HG02588 (cell line): ENCODE measurements around the gene SAP30BP.

ENCODE experiments used
- ATAC-seq: cut with Tn5 transposase; IDR thresholded peaks from one replicate; pipeline ENCODE4 v1.9.1; 2021; ENCODE audit warnings: mild to moderate bottlenecking, moderate library complexity; ENCODE audit not compliant: unreplicated experiment

The SAP30BP gene

DNA sequence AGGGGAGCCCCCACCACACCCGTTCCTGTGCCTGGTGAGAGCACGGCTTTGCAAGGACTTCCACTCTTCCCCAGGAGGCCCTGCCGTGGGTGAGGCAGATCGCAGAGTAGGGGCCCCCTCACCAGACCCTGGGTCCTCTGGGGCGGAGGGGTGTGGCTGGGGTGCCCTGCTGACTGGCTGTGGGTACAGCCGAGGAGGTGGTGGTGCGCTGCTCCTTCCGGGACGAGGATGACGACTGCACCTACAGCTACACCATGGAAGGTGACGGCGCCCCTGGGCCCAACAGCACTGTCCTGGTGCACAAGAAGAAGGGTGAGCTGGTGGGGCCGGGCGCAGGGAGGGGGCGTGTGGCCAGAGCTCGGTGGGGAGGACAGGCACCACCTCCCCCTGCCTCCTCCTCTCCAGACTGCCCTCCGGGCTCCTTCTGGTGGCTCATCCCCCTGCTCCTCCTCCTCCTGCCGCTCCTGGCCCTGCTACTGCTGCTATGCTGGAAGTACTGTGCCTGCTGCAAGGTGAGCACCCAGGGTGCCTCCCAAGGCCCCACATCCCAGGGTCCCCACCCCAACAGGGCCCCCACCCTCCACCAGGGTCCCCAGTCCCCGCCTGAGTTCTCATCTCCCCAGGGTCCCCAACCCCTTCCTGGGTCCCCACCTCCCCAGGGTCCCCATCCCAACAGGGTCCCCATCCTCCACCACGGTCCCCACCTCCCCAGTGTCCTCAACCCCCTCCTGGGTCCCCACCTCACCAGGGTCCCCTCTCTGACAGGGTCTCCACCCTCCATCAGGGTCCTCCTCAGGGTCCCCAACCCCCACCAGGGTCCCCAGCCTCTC is 70.2 kb downstream of the SAP30BP start:
- no peak for ATAC-seq

GRCh38 chr17:75738218-75738802 is 71.2 kb downstream of the SAP30BP start:
- no peak for ATAC-seq

DNA sequence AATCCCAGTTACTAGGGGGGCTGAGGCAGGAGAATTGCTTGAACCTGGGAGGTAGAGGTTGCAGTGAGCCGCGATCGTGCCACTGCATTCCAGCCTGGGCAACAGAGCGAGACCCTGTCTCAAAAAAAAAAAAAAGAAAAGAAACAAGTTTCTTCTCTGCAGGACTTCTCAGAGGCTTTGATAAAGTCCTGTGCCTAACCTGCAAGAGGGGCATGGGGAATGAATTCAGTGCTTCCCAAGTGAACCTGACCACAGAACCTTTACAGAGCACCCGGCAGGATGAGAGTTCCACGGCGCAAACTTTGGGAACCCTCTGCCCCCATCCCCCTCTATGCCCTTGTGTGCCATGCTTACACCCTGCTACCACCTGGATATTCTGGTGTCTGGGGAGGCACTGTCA is 72.0 kb downstream of the SAP30BP start:
- no peak for ATAC-seq

GRCh38 chr17:75739801-75740200 is 72.7 kb downstream of the SAP30BP start:
- no peak for ATAC-seq

DNA sequence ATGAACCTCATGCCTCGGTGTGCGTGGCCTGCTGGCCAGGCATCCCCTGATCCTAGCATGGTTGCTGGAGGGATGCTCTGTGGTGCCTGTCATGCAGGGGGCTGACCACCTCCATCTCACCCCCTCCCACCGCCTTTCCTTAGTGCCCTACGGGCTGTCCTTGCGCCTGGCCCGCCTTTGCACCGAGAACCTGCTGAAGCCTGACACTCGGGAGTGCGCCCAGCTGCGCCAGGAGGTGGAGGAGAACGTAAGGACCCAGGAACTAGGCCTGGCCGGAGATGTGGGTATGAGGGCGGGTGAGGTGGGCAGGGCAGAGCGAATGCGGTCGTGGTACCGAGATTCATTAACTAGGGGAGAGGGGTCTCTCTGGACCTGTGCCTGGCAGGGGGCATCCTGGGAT is 73.1 kb downstream of the SAP30BP start:
- ATAC-seq, result no peak

DNA sequence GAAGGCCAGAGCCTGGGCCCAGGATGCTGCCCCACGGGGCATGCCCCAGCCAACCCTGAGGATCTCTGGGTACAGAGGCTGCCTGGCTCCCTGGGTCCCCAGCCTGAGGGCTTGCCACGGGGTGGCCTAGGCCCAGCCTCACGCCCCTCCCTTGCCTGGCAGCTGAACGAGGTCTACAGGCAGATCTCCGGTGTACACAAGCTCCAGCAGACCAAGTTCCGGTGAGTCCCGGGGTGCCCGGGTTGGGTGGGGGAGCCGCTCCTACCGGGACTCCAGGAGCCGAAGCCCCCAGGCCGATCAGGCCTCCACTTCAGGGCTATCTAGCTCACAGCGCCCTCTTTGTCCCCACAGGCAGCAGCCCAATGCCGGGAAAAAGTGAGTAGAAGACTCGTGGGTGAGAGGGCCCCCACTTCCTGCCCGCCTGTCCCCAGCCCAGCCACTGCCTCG is 73.5 kb downstream of the SAP30BP start:
- ATAC-seq, result no peak

DNA sequence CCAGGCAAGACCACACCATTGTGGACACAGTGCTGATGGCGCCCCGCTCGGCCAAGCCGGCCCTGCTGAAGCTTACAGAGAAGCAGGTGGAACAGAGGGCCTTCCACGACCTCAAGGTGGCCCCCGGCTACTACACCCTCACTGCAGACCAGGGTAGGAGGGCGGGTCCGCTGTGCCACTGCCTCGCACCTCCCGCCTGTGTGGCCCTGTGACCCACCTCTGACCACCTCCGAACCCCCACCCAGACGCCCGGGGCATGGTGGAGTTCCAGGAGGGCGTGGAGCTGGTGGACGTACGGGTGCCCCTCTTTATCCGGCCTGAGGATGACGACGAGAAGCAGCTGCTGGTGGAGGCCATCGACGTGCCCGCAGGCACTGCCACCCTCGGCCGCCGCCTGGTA is 75.2 kb downstream of the SAP30BP start:
- no peak for ATAC-seq

GRCh38 chr17:75743625-75744206 is 76.6 kb downstream of the SAP30BP start:
- no peak for ATAC-seq

DNA sequence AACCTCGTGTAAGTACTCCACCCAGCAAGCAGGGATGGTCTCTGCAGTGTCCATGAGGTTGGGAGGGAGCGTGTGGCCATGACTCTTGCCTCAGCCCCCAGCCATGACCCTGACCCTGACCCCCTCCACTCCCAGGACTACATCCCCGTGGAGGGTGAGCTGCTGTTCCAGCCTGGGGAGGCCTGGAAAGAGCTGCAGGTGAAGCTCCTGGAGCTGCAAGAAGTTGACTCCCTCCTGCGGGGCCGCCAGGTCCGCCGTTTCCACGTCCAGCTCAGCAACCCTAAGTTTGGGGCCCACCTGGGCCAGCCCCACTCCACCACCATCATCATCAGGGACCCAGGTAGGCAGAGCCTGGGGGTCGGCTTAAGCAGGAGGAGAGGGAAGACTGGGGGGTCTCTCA is 81.6 kb downstream of the SAP30BP start:
- ATAC-seq, result no peak

DNA sequence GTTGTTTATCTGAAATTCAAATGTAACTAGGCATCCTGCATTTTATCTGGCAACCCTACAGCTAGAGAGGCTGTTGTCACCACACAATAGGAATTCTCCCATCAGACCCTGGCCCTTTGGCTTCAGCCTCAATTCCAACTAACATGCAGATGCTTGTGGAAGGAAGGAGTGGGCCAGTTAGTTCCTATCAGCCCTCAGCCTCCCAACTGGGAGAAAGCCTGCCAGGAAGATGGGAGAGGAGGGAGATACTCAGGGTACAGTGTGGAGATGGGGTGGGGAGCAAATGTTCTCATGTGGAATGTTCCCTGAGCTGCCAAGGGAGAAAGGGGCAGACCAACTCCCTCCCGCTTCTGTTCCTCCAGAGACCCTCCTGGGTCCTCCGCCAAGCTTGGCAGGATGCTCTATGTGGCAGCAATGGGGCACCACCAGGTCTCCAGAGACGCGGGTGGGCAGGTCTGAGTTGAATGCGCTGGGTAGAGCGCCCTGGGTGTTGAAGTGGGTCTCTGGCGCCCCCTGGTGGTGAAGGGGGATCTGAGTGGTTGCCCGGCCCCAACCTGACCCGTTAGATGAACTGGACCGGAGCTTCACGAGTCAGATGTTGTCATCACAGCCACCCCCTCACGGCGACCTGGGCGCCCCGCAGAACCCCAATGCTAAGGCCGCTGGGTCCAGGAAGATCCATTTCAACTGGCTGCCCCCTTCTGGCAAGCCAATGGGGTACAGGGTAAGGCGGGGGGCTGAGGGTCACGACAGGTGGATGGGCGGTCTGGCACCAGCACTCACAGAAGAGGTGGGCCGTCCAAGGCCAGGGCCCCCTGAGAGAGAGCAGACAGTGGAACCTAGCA is 82.6 kb downstream of the SAP30BP start:
- ATAC-seq, result no peak

DNA sequence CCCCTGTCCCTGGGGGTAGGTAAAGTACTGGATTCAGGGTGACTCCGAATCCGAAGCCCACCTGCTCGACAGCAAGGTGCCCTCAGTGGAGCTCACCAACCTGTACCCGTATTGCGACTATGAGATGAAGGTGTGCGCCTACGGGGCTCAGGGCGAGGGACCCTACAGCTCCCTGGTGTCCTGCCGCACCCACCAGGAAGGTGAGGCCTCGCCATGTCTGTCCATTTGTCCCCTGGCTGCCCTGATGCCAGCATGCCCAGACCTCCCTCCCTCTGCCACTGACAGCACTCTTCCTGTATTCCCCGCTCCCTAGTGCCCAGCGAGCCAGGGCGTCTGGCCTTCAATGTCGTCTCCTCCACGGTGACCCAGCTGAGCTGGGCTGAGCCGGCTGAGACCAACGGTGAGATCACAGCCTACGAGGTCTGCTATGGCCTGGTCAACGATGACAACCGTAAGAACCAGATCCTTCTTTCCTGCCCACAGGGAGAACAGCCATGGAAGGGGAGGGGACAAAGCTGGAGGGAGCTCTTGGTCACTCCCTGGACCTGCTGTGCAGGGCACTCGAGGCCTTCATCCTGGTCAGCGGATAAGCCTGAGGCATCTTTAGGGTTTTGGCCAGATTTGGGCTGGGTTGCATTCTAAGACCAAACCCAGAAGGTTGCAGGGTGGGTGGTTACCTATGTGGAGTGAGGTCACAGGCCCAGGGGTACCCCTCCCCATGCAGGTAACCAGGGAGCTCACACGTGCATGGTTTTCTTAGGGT is 83.7 kb downstream of the SAP30BP start:
- no peak for ATAC-seq

DNA sequence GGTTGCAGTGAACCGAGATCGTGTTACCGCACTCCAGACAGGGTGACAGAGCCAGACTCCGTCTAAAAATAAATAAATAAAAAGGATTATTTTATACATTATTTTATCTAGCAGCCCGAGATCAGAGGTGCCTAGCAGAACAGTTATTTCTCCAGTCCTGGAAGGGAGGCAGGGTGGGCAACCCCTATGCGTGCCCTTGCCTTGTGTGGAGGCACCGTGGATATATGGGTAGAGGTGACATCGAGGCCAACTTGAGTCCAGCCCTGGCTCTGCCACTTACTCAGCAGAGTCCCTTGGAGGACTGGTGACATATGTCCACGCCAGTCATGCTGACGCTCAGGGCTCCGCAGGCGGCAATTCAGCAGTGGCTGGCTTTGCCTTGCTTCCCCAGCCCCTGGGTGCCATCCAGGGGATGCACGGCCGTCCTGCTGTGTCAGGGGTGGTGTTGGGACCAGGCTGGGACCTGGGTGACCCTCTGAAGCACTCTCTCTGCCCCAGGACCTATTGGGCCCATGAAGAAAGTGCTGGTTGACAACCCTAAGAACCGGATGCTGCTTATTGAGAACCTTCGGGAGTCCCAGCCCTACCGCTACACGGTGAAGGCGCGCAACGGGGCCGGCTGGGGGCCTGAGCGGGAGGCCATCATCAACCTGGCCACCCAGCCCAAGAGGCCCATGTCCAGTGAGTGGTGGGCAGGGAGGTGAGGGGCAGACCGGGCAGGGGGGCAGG is 84.7 kb downstream of the SAP30BP start:
- no peak for ATAC-seq

DNA sequence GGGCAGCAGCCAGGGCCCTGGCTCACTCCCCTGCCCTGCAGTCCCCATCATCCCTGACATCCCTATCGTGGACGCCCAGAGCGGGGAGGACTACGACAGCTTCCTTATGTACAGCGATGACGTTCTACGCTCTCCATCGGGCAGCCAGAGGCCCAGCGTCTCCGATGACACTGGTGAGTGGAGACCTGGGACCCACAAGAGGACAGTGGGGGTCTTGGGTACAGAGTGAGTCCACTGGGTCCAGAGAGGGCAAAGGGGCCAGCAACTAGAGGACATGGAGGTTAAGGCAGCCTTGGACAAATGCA is 85.2 kb downstream of the SAP30BP start:
- ATAC-seq, result no peak

GRCh38 chr17:75752802-75753513 is 85.8 kb downstream of the SAP30BP start:
- ATAC-seq, result no peak

GRCh38 chr17:75753514-75754377 is 86.6 kb downstream of the SAP30BP start:
- ATAC-seq, result no peak

DNA sequence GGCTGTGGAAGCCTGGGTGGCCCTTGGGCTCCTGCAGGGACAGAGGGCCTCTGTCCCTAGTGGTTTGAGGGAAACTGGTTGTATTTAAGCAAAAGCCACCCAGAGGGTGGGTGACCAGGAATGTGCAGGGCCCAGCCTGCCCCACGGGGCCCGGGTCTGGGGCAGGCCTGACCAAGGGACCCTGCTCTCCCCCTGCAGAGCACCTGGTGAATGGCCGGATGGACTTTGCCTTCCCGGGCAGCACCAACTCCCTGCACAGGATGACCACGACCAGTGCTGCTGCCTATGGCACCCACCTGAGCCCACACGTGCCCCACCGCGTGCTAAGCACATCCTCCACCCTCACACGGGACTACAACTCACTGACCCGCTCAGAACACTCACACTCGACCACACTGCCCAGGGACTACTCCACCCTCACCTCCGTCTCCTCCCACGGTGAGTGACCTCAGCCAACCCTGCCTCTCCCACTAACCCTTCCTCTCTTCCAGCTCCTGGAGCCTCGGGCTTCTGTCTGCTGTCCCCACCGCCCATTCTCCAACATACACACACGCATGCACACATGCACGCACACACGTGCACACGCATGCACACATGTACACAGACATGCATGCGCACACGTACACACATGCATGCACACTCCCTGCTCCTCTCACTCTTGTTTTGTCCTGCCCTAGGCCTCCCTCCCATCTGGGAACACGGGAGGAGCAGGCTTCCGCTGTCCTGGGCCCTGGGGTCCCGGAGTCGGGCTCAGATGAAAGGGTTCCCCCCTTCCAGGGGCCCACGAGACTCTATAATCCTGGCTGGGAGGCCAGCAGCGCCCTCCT is 87.5 kb downstream of the SAP30BP start:
- ATAC-seq, result no peak

DNA sequence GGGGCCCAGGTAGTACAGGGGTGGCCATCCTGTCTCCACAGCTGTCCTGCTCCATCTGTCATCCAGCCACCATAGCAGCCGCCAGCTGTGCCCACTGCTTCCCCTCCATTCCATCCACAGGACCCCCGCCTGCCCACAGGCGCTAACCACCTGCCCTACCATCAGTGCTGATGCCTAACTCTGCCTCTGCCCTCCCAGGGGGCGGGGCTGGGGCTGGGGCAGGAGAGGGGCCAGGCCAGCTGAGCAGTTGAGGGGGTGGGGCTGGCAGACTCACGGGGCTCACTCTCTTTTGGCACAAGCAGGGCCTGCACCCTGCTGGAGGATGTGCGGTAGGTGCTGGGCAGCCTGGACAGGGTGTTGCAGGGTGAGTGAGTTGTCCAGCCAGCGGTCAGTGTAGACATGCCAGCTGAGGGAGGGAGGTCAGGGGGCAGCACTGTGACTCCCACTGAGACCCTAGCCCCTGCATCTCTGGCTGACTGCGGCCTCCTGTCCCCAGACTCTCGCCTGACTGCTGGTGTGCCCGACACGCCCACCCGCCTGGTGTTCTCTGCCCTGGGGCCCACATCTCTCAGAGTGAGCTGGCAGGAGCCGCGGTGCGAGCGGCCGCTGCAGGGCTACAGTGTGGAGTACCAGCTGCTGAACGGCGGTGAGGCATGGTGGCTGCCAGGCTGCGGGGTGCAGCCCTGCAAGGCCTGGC is 88.2 kb downstream of the SAP30BP start:
- ATAC-seq, result no peak
